A673 (cell line): ENCODE data around the gene ST8SIA5.

Experiments
- CTCF ChIP-seq: fragments of 300-800, 200-600 bp; sonication (generic); conservative IDR thresholded peaks from 2 replicates; pipeline ENCODE4 v1.5.1; 2017; ENCODE audit warnings: low read depth, mild to moderate bottlenecking, antibody characterized with exemption, low read length, moderate library complexity, mixed read lengths
- EZH2 ChIP-seq: fragments of 200-600 bp; sonication (generic); IDR thresholded peaks from 2 replicates; pipeline ENCODE4 v1.6.1; 2017; ENCODE audit warnings: borderline replicate concordance, low read depth, mild to moderate bottlenecking, mixed read lengths, antibody characterized with exemption, low read length; ENCODE audit not compliant: poor library complexity, severe bottlenecking

- no peak for TF ChIP-seq CTCF
- TF ChIP-seq EZH2: no peak
Observed at GRCh38 chr18:46764586-46764985, 7.7 kb upstream of the ST8SIA5 start.
